Neutrophil (primary cell): Measurements from ENCODE around the gene HNRNPLL.
"Not testable (repeated sequence)": the region's sequence is repeated elsewhere in the genome, so short reads cannot be mapped to it uniquely, and the experiment has no call there.

ENCODE experiments used
- H3K27ac ChIP-seq: fragments of 200-600 bp; sonication (generic); 2 replicates; pipeline ENCODE4 v1.5.1; 2016; ENCODE audit warnings: mild to moderate bottlenecking, moderate library complexity
- H3K27me3 ChIP-seq: fragments of 200-600 bp; sonication (generic); 2 replicates; pipeline ENCODE4 v1.6.0; 2016; ENCODE audit warnings: mild to moderate bottlenecking
- H3K36me3 ChIP-seq: fragments of 200-600 bp; sonication (generic); 2 replicates; pipeline ENCODE4 v1.5.1; 2017
- H3K4me1 ChIP-seq, 2 experiments: fragments of 200-600 bp in 1 of 2; sonication (generic) in 1 of 2; 1 replicate in 1 of 2; 2 replicates in 1 of 2; pipeline versions ENCODE4 v1.5.1 to v1.6.1; 2013 to 2016; ENCODE audit warnings: low read depth in 1 of 2, low read length in 1 of 2, mild to moderate bottlenecking in 1 of 2, moderate library complexity in 1 of 2; ENCODE audit not compliant: control insufficient read depth in 1 of 2, insufficient read depth in 1 of 2
- H3K4me3 ChIP-seq, 2 experiments: fragments of 200-600 bp in 1 of 2; sonication (generic) in 1 of 2; 1 replicate in 1 of 2; 2 replicates in 1 of 2; pipeline ENCODE4 v1.5.1; 2013 to 2016; ENCODE audit warnings: low read depth in 1 of 2, low read length in 1 of 2, mild to moderate bottlenecking in 1 of 2, moderate library complexity in 1 of 2
- H3K9me3 ChIP-seq: fragments of 200-600 bp; sonication (generic); 2 replicates; pipeline ENCODE4 v1.5.1; 2016
- TF ChIP-seq, protein P1 (sequence below): fragments of 200-600 bp; sonication (generic); IDR thresholded peaks from 2 replicates; pipeline ENCODE4 v1.5.1; 2016; ENCODE audit warnings: antibody characterized with exemption

The HNRNPLL gene

DNA sequence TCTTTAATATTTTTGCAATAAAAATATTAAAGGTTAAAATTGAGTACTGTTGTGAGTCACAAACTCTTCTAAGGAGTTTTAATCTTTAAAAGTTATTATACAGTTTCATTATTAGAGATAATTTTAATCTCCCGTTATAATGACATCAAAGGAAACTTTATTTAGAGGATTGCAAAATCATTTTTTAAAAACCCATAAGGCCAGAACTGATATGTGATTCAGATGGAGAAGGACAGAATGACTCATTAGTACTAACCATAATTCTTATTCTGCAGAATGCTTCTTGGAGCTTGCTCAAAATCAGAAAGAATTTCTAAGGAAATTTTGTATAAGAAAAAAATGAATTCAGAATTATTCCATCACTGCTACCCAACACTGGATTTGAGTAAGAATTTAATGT is 12.5 kb upstream of the HNRNPLL start:
- Histone ChIP-seq H3K27me3 (no peaks in the 10 kb centered on the region), H3K4me1 (peaks cover 33 to 42% of the 10 kb centered on the region in 2 experiments)

DNA sequence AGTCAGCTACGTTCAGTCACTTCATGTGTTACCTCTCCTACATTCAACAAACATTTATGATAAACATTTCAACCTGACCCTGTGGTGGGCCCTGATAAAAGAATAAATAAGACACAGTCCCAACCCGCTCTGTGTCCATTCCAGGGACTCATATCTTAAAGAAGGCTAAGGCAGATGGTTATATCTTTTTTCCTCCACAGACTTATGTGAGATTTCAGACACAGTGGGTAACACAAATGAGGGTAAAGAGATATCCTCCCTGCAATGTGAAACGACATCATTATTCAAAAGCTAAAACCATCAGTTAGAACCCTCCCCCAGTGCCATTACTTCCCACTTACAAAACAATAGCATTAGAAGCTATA is 11.1 kb upstream of the HNRNPLL start:
- H3K4me1 ChIP-seq, result peaks cover 19 to 27% of the 10 kb centered on the region in 2 experiments
- no peaks in the 10 kb centered on the region for H3K9me3 ChIP-seq
- no peaks in the 10 kb centered on the region for H3K36me3 ChIP-seq
- no peaks in the 10 kb centered on the region for H3K27me3 ChIP-seq
- H3K4me3 ChIP-seq, result no peak overlapping the region
- TF ChIP-seq, protein P1, sequence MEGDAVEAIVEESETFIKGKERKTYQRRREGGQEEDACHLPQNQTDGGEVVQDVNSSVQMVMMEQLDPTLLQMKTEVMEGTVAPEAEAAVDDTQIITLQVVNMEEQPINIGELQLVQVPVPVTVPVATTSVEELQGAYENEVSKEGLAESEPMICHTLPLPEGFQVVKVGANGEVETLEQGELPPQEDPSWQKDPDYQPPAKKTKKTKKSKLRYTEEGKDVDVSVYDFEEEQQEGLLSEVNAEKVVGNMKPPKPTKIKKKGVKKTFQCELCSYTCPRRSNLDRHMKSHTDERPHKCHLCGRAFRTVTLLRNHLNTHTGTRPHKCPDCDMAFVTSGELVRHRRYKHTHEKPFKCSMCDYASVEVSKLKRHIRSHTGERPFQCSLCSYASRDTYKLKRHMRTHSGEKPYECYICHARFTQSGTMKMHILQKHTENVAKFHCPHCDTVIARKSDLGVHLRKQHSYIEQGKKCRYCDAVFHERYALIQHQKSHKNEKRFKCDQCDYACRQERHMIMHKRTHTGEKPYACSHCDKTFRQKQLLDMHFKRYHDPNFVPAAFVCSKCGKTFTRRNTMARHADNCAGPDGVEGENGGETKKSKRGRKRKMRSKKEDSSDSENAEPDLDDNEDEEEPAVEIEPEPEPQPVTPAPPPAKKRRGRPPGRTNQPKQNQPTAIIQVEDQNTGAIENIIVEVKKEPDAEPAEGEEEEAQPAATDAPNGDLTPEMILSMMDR, result no peak
- peak overlapping the region; percentile 86 for H3K27ac ChIP-seq

More for the DNA sequence above, 12.5 kb upstream of the HNRNPLL start:
- Histone ChIP-seq H3K27ac (no peak overlapping the region), H3K9me3 (no peaks in the 10 kb centered on the region), H3K4me3 (no peak overlapping the region), H3K36me3 (no peaks in the 10 kb centered on the region)
- TF ChIP-seq, protein P1, result no peak

DNA sequence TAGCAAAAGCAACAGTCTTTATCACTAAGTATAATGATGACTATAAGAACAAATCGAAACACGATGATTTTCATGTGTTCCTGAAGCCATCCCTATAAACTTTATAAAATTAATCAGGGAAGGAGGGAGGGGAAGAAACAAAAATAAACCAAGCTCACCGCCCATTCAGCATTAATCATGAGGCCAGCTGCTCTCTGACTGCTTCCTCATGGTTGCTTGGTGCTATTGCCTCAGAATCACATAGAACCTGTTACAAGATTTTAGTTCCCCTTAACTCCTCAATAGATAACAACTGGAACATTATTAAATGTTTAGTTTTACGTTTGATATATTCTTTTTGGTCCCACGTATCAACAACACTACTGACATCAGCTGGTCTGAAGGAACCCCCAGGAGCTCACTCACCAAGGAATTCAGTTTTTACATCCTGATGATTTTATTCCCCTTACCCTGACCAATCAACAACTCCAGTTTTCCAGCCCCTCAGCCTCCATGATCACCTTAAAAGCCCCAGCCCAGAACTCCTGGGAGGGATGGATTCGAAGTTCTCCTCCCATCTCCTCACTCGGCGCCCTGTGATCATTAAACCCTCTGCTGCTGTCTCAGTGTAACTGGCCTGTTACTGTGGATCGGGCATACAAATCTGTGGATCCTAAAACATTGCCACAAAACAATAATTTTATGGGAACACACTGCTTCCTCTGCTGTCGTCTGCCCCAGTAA is 10.6 kb upstream of the HNRNPLL start:
- Histone ChIP-seq H3K4me1 (peaks cover 18 to 24% of the 10 kb centered on the region in 2 experiments), H3K9me3 (no peaks in the 10 kb centered on the region), H3K4me3 (peak overlapping the region in 1 of 2 experiments; percentile 16), H3K27ac (peak overlapping the region; percentile 86), H3K27me3 (no peaks in the 10 kb centered on the region), H3K36me3 (no peaks in the 10 kb centered on the region)
- TF ChIP-seq, protein P1, result no peak

DNA sequence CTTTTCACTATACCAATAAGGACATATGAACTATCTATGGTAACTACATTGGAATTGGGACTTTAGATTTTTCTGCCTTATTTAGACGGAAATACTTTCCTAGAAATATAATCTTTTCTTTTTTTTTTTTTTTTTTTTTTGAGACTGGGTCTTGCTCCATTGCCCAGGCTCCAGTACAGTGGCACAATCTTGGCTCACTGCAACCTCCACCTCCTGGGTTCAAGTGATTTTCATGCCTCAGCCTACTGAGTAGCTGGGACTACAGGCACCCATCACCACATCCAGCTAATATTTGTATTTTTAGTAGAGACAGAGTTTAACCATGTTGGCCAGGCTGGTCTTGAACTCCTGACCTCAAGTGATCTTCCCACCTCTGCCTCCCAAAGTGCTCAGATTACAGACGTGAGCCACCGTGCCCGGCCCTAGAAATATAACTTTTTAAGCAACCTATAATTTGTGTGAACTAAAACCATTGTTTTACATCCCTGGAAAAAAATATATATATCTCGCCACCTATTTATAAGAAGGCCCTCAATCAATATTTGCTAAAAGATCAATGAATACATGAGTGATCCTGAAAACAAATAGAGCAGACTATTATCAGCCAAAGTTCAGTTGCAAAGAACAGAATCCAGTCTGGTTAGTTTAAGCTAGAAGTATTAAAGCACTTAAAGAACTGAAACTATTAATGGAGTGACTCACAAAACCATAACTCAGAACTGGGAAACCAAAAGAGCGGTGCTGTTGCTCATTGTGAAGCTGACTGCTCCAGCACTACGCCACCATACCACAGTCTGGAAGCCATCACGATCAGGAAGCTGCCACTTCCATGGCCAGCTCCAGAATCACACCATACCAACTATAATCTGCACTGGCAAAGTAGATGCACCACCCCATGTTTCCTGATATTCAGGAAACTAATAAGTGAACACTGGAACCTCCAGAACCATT is 8.4 kb upstream of the HNRNPLL start:
- TF ChIP-seq, protein P1, result no peak
- Histone ChIP-seq H3K36me3 (no peaks in the 10 kb centered on the region), H3K27ac (no peak overlapping the region), H3K4me3 (no peak overlapping the region), H3K27me3 (no peaks in the 10 kb centered on the region), H3K9me3 (no peaks in the 10 kb centered on the region), H3K4me1 (peaks cover 22 to 31% of the 10 kb centered on the region in 2 experiments)

DNA sequence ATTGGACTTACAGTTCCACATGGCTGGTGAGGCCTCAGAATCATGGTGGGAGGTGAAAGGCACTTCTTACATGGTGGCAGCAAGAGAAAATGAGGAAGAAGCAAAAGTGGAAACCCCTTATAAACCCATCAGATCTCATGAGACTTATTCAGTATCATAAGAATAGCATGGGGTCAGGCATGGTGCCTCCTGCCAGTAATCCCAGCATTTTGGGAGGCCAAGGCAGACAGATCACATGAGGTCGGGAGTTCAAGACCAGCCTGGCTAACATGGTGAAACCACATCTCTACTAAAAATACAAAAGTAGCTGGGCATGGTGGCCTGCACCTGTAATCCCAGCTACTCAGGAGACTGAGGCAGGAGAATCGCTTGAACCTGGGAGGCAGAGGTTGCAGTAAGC is 6.5 kb upstream of the HNRNPLL start:
- not testable (repeated sequence) for H3K27me3 ChIP-seq, H3K9me3 ChIP-seq, H3K27ac ChIP-seq, H3K36me3 ChIP-seq, H3K4me3 ChIP-seq
- peaks cover 35 to 40% of the 10 kb centered on the region in 2 experiments for H3K4me1 ChIP-seq

DNA sequence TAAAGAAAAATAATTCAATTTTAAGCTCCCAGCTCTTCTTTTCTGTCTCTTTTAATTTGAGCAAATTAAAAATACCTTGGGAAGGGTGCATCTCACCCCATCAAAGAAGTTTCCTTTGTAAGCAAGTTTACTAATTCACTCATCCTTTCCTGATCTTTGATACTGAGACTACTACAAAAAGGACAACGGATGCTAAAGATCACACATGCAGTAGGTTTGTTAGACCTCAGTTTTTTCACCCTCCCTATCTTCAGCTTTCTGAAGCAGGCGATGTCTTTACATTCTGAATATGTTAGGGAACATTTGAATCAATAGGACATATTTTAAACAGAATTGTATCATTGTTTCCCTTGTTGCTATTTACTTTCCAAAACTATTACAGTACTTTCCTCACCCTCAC is 6.0 kb upstream of the HNRNPLL start:
- TF ChIP-seq, protein P1, result no peak
- Histone ChIP-seq H3K4me1 (peaks cover 38 to 42% of the 10 kb centered on the region in 2 experiments), H3K27ac (no peak overlapping the region)

More for the DNA sequence above, 6.0 kb upstream of the HNRNPLL start:
- Histone ChIP-seq H3K9me3 (no peaks in the 10 kb centered on the region), H3K4me3 (no peak overlapping the region), H3K27me3 (no peaks in the 10 kb centered on the region), H3K36me3 (no peaks in the 10 kb centered on the region)
